Stimulated activated CD8-positive, alpha-beta memory T cell treated with anti-CD3 and anti-CD28 coated beads, Interleukin-7, amount 100 ng/mL, for 24 hours (primary cell): ENCODE results near the gene CPNE9.

ENCODE experiments used
- DNase-seq: peaks from one replicate; pipeline ENCODE4 v3.0.0-alpha.2; 2020; ENCODE audit warnings: low read depth

Gene CPNE9, protein sequence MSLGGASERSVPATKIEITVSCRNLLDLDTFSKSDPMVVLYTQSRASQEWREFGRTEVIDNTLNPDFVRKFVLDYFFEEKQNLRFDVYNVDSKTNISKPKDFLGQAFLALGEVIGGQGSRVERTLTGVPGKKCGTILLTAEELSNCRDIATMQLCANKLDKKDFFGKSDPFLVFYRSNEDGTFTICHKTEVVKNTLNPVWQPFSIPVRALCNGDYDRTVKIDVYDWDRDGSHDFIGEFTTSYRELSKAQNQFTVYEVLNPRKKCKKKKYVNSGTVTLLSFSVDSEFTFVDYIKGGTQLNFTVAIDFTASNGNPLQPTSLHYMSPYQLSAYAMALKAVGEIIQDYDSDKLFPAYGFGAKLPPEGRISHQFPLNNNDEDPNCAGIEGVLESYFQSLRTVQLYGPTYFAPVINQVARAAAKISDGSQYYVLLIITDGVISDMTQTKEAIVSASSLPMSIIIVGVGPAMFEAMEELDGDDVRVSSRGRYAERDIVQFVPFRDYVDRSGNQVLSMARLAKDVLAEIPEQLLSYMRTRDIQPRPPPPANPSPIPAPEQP

DNA sequence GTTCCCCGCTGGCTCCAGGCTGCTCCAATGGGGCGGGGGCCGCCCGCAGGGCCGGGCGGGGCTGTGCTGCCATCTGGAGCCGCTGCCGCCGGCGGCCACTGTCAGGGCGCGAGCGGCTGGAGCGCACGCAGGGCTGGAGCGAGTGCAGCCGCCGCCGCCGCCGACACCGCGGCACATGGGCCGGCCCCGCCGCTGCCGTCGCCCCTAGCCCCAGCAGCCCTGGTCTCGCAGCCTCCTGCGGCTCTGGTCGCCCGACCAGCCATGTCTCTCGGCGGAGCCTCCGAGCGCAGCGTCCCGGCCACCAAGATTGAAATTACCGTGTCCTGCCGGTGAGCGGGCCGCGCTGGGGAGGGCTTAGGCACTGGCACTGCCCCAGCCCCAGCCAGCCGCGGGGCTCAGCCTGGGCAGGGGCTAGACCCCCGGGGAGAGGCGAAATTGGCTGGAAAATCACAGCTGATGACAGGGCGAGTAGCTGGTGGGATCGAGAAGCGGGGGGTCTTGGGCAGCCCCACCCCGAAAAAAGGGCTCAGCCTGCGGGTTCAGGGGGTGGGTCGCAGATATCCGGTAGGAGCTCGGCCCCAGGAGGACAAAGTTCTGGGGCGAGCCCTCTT is at the start of gene CPNE9:
TSS of gene CPNE9 (plus strand) at position 98 of the 611 bp plus-strand sequence. CDS start at position 262, 164 bp downstream.
- no peak for DNase-seq

DNA sequence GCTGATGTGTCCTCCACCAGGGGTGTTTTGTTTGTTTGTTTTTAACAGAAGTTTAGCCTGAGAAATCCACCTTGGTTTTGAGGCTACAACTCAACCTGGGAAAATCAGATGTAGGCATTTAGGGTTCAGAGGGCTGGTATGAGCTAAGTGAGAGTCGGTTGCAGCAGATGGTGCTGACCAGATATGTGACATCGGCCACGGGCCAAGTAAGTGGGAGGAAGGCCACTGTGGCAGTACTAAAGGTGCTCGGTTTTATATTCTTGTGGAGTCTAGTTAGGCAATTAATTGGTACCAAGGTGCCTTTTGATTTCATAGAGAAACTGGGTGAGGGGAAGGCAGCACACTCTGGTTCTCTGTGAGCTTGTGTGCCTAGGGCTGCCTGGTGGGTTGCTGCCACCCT is 43.8 kb upstream of the CPNE9 start:
- no peak for DNase-seq

DNA sequence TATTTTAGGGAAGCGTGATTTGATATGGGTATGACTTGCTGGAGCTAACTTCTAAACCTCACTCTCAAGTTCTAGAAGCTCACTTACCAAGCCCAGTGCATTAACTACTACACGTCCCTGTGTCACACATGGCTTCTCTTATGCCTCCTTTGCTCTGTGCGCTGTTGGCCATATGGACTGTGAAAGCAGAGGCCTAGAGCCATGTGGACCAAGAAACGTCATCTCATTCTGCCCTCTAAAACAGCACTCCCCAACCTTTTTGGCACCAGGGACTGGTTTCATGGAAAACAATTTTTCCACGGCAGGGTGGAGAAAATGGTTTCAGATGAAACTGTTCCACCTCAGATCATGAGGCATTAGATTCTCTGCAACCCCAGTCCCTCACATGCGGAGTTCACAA is 42.7 kb upstream of the CPNE9 start:
- DNase-seq: no peak

DNA sequence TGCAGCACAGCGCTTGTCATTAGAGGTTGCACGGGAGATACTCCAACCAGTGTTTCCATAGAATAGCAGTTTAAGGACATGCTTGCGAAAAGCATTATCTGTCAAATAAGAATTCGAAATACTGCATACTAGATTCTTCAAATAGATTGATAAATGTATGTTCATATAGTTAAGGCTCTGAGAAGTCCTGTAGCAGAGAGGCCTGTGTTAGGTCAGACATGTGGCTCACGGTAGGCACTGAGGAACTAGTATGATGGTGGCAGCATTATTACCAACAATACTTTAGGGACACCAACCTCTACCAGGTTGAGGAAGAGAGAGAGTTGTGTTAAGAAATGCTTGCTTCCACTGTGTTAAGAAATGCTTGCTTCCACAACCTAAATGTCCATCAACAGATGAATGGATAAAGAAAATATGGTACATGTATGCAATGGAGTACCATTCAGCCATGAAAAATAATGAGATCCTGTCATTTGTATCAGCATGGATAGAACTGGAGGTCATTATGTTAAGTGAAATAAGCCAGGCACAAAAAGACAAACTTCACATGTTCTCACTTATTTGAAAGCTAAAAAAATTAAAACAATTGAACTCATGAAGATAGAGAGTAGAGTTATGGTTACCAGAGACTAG is 39.4 kb upstream of the CPNE9 start:
- DNase-seq: no peak

DNA sequence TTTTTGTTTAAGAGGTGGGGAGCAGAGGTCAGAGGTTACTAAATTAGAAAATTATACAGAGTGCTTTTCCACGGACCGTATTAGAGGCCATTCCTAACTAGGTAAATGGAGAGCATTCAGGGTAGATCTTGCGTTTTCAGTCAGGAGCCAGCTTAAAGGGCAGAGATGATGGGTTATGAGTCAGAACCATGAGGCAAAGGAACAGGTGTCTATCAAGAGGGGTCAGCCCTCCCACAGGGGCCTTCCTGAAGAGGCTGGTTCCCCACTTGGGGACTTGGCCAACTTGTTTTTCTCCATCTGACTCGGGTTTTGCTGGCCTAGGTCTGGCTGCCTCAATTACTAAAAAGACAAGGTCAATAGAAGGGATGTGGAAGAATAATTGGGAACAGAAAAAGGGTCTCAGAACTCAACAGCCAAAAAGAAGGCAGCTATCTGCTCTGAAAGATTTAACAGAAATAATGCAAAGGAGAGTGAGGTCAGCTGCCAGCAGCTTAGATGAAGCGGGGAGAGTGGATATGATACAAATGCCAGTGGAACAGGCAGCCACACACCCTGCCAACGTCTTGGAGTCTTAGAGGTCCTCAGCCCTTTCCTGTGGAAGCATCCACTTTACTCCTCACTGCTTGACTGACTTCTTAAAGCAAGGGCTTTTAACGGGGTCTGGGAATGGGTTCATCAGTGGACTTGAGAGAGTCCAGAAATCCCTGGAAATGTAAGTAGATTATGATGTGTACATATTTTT is 36.8 kb upstream of the CPNE9 start:
- DNase-seq: no peak

DNA sequence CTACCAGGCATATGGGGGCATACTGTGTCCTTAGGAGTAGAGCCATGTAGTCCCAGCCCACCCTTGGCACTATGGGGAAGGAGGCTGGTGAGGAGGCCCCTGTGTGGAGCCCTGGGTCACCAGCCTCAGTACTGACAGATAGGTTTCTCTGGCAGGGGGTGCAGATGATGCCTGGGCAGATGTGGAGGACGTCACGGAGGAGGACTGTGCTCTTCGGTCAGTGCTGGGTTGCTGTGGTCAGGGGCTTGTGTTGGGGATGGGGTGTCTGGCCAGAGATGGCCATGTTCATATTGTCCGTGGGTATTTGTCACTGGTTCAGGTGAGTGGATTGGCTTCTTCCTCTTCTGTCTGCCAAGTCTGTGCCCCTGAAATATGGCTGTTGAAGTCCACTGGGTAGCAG is 34.4 kb upstream of the CPNE9 start:
- DNase-seq: no peak

DNA sequence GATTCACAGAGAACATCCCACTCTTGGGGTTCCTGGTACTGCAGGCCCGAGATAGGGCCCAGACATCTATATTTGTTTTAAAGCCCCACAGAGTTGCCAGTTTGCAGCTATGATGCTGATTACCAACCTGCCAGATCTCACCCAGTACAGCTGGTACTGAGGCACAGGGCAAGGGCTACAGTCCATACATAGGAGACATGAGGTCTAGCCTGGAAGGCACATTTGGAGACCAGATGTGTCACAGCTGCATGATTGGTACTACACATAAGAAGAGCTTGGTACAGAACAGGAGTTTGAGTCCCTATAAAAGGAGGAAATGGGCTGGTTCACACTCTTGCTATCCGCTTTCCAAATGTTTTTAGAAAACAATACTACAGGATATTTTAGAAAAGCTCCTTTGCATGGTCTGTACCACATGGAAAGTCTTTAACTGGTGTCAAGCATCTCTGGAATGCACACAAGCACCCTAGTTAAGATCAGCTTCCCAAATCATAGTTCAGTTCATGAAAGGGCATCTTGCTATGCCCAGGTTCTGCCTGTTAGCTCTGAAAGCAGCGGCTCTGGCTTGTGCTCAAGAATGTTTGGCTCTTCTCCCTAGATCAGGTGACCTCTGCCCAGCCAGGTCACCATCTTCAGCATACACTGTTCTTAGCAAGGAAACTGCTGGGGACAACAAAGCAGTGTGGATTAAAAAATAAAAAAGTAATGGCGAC is 33.8 kb upstream of the CPNE9 start:
- no peak for DNase-seq

DNA sequence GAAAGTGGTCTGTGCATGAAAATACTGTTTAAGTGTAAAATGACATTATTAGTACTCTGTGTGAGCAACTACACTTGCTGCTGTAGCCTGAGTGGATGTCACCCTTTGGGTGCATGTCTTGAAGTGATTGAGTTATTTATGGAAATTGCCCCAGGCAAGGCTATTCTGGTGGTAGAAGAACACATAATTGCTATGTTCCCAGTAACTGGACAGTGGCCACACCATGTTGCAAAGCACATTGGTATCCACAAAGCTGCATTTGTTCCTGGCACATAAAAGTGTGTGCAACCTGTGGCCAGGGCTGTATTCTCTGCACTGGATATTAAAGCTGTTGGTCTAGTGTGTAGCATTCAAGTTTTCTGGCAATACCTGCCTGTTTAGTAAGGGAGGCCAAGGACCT is 30.6 kb upstream of the CPNE9 start:
- DNase-seq: no peak

DNA sequence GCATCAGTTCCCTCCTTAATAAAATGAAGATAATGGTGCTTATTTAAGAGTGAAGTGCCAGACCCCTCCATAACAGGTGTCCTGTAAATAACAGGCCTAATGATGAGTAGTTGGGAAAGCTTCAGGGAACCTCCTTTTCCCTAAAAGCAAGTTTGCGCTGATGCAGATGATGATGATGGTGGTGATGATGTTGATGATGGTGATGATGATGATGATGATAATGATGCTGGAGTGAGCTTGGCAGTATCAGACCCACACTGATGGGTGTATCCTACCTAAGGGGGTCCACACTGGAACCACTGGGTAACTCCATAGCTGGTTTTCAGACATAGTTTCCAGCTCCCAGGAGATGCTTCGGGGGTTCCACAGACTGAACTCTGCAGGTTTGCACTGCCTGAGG is 29.9 kb upstream of the CPNE9 start:
- no peak for DNase-seq

DNA sequence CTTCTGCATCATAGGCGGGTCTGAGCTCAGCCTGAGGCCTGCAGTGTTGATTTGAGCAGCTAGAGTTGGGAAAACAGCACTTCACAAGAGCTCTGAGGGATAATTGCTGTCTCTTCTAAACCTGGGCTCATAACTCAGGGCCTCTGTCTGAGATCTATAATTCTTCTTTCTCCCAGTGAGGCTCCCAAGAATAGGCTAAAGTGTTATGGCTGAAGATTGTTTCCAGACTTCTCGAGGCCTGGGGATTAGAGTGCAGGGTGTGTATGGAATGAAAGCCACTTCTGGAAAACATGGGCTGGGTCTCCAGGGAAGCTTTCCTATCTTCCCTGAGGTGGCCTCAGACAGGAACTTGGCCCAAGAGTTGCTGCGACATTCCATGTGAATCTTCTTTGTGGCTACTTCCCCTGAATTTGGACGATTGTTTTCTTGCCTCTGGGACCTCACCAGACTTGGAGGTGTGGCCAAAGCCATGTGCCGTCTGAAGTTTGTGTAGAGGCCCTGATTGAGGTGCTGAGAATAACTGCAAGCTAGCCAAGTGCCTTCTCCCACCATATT is 27.8 kb upstream of the CPNE9 start:
- no peak for DNase-seq

DNA sequence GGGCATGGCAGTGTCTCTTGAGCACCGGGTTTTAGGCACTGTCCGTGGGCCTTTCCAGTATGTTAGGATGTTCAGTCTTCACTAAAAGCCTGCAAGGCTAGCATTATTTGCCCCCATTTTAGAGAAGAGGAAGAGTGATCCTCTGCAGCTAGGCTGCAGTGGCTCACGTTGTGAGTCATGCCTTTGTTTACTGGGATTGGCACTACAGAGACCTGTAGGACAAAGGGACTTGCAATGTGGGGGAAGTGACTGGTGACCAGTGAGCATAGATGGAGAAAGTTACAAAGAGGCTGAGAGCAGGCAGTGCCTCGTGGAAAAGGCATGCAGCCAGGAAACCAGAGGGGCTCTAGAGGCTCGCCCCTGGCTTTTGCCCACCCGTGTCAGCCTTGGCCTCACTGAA is 26.8 kb upstream of the CPNE9 start:
- no peak for DNase-seq

DNA sequence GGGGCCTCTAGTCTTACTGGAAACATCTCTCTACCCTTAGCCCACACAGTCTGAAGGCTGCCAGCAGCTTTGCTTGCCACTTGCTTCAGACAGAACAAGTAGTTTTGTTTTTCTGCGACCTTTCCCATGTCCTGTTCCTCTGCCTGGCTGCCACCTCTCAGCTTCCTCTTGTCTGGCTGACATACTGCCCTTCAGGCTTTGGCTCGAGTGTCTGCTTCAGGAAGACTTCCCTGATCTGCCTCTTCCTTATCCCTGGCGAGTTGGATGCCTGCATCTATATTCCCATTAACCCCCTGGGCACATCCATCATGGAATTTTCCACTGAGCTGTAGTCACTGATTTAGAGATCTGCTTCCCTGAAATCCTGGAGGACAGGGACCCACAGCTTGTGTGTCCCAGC is 25.1 kb upstream of the CPNE9 start:
- DNase-seq: no peak

DNA sequence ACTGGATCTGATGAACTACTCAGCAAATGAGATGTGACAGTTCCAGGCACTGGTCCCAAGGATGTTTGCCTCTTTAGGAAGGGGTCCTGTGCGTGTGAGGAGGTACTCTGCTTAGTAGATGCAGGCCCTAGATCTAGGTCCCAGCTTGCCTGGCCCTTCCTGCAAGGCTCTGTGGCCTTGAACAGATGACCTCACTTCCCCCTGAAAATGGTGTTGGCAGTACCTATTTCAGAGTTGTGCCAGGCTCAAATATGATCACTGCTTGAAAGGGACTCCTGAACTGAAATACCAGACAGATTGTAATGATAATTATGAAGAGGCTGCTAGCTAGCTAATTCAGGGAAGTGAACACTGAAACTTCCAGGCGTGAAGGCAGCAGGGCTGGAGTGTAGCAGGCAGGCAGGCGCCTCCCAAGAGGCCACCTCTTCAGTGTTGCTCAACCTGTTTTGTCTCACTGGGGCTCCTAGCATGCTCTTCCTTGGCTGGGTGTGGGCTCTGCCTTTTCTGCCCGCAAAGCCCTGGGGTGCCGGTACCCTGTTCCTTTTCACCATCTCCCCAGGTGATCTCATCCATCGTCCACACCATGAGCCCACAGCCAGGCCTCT is 24.1 kb upstream of the CPNE9 start:
- no peak for DNase-seq

DNA sequence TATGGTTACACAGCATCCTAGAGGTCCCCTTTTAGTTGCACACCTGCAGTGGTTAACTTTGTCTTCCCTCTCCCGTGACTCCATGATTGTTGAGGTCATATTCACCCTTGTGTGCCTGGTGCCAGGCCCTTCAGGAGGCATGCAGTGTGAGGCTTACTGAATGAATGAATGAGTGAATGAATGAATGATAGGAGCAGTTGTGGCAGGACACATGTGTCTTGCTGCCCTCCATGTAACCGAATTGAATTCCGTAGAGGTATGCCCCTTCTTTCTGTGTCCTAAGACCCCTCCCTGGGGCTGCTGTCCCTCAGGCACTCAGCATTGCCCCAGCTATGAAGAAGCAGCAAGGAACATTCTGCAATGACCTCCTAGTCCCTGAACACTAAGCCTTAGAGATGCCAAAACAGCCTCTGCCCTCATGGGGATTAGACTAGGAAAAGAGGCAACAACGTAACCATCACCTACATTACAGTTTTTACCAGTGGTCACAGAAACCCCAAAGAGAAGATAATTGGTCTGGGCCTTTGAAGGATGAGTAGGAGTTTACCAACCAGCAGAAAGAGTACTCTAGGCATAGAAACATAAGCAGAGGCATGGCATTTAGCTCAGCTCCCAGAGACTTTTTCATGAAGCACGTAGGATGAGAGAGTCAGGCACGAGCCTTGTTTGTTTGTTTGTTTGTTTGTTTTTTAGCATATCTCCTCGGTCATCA is 22.5 kb upstream of the CPNE9 start:
- no peak for DNase-seq

DNA sequence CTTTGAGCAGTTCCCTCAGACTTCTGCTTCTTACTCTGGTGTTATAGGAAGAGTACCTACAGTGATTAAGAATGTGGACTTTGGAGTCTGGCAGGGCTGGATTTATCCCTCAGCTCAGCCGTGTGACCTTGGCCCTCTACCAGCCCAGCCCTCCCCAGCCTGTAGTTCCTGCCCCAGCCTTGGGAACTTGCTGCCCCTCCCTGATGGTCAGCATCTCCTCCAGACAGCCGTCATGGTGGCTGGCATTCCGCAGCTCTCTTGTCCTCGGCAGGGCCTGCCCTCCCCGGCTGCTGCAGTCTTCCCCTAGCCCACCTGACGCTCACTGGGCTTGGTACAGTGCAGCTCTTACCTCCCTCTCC is 21.9 kb upstream of the CPNE9 start:
- no peak for DNase-seq

DNA sequence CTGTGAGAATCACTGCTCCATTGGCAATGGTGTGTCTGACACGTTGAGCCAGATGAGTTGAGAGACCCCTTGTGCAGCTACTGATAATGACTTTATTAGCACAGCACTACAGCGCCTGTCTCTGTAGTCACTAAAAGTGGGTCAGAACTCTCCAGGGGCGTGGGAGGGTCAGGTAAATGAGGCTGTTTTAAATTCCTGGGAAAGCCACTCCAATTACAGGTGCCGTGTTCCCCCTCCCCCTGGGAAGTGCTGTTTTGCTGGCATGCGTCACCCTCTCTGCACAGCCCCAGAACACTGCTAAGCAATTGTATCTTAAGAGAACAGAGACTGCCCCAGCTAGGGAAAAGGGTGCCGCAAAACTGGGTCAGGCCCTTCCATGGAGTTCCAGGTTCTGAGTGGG is 21.5 kb upstream of the CPNE9 start:
- no peak for DNase-seq

DNA sequence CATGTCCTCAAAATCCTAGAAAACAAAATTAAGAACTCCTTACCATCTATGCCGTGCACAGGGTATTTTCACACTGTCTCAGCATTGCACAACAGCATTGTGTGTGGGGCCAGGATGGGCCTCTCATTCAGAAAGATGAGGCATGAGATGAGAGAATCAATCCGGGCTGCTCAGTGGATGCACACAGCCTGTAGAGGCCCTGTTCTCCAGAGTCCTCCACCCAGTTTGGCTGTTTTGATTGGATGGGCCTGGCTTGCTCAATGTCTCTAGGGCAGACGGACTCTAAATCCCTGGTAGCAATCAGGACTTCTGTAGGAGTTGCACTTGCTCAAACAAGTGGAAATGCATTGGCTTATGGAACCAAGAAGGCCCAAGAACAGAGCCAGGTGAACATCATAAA is 20.2 kb upstream of the CPNE9 start:
- no peak for DNase-seq

DNA sequence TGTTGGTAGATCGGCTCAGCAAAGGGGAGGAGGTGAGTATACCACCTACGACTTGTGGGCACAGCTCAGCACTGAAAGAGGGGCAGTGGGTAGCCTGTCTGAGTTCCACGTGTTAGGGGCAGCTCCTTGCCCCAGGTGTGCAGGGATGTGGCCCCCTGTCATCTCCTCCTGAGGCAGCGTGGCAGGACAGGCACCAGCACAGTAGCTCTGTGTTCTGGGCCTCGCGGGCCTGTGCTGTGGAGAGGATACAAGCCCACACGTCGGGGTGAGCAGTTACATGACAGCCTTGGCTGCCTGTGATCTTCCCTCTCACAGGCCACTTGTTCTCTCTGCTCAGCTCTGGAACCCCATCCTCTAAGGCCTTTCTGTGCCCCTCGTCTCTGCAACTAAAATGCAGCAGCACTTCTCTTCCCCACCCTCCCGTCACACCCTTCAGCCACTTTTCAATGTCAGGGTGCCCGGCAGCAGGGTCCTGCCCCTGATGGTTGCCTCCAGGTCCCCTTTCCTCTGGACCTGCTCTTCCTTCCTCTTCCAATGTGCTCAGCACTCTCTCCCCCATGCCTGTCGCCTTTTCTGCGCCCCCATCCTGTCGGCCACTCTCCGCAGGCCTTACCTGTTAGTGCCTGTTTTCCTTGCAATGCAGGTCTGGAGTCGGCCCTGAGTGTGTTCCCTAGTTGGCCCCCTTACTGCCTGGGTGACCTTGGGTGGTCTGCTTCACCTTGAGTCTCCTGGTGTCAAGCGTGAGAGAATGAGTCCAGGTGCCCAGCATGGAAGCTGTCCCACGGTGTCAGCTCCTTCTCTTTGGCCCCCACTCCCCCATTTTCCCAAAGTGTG is 18.2 kb upstream of the CPNE9 start:
- no peak for DNase-seq

DNA sequence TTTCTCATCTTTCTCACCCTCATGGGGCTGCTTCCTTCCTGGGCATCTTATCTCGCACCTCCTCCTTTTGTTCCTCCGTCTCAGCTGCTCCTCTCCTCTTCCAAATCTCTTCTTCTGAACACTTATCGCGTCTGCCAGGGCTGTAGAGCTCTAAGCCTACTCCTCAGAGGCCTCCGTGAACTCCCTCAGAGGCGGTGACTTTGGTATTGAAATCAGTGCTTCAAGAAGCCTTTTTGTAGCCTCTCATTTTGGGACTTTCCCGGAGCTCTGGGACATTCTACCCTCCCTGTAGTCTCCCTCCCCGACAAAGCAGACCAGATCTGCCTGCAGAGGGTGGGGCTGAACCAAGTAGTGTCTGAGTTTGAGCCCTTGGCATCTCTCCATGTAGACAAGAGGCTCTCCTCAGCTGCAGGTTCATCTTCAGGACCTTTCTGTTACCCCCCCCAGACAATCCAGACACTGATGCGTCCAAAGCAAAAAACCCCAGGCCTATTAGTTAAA is 17.5 kb upstream of the CPNE9 start:
- DNase-seq: no peak
